ENCODE results near the gene DRD2.

DRD2 gene

GRCh38 chr11:113506461-113506860 is 31.3 kb upstream of the DRD2 start:
- no peaks in the 10 kb centered on the region for H3K9me3 ChIP-seq (ENCODE audit: control insufficient read depth, low read length)
- H3K4me1 ChIP-seq (ENCODE audit: control insufficient read depth, insufficient read depth, low read length, poor library complexity, severe bottlenecking), result no peaks in the 10 kb centered on the region
- no peak for DNase-seq
- no peak overlapping the region for H3K4me3 ChIP-seq (ENCODE audit: insufficient read depth, low read depth, low read length, poor library complexity, severe bottlenecking)
- H3K36me3 ChIP-seq (ENCODE audit: control insufficient read depth, insufficient read depth, low read length), result no peaks in the 10 kb centered on the region
- no peaks in the 10 kb centered on the region for H3K27me3 ChIP-seq (replicated peaks; ENCODE audit: control insufficient read depth, insufficient read depth, low read length, poor library complexity, severe bottlenecking)
- no peak overlapping the region for H3K27ac ChIP-seq (ENCODE audit: insufficient read depth, low read length, poor library complexity, severe bottlenecking)

DNA sequence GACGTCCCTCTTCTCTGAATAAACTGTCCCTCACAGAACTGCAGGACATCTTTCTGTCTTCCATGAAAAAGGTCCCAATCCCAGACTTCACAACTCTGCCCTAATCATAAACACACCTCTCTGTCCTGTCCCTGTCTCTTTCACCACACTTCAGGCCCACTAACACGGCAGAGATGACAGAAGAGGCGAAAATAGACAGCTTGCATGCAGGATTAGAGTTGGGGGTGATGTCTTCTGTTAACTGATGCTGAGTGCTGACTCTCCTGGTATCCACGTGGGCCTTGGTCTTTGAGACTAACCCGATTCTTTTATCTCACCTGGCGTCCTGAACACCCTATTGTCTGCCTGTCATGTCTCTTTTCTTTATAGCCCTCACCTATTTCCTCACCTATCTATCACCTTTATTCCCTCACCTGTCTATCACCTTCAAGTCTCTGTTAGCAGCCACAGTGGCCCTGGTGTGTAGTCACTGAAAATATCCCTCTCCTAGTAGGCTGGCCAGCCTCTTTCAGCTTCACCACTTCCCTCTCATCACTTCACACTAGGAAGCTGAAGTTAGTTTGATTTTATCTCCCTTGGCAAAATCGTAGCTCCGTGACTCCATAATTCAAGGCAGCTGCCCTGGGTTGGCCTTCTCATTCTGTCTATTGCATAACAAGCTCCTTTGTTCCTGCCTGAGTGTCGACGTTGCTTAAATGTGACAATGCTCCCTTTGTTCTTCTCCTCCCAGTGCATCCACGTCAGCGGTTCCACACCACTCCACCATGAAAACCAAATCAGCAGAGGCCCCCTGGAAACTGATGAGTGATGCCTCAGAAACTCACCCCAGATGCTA is 30.6 kb upstream of the DRD2 start:
- H3K27me3 ChIP-seq (replicated peaks; ENCODE audit: control insufficient read depth, insufficient read depth, low read length, poor library complexity, severe bottlenecking), result no peaks in the 10 kb centered on the region
- no peaks in the 10 kb centered on the region for H3K9me3 ChIP-seq (ENCODE audit: control insufficient read depth, low read length)
- no peak overlapping the region for H3K4me3 ChIP-seq (ENCODE audit: insufficient read depth, low read depth, low read length, poor library complexity, severe bottlenecking)
- H3K36me3 ChIP-seq (ENCODE audit: control insufficient read depth, insufficient read depth, low read length), result no peaks in the 10 kb centered on the region
- no peak for DNase-seq
- no peaks in the 10 kb centered on the region for H3K4me1 ChIP-seq (ENCODE audit: control insufficient read depth, insufficient read depth, low read length, poor library complexity, severe bottlenecking)
- no peak overlapping the region for H3K27ac ChIP-seq (ENCODE audit: insufficient read depth, low read length, poor library complexity, severe bottlenecking)

- Histone ChIP-seq H3K36me3 (ENCODE audit: control insufficient read depth, insufficient read depth, low read length) (no peaks in the 10 kb centered on the region), H3K4me1 (ENCODE audit: control insufficient read depth, insufficient read depth, low read length, poor library complexity, severe bottlenecking) (no peaks in the 10 kb centered on the region), H3K27me3 (replicated peaks; ENCODE audit: control insufficient read depth, insufficient read depth, low read length, poor library complexity, severe bottlenecking) (no peaks in the 10 kb centered on the region), H3K9me3 (ENCODE audit: control insufficient read depth, low read length) (no peaks in the 10 kb centered on the region), H3K4me3 (ENCODE audit: insufficient read depth, low read depth, low read length, poor library complexity, severe bottlenecking) (no peak overlapping the region), H3K27ac (ENCODE audit: insufficient read depth, low read length, poor library complexity, severe bottlenecking) (no peak overlapping the region)
- DNase-seq, result no peak
These were observed 29.8 kb upstream of the DRD2 start for GRCh38 chr11:113505046-113505445.

GRCh38 chr11:113504586-113504985 is 29.4 kb upstream of the DRD2 start:
- H3K4me3 ChIP-seq (ENCODE audit: insufficient read depth, low read depth, low read length, poor library complexity, severe bottlenecking), result no peak overlapping the region
- no peaks in the 10 kb centered on the region for H3K4me1 ChIP-seq (ENCODE audit: control insufficient read depth, insufficient read depth, low read length, poor library complexity, severe bottlenecking)
- H3K27me3 ChIP-seq (replicated peaks; ENCODE audit: control insufficient read depth, insufficient read depth, low read length, poor library complexity, severe bottlenecking), result no peaks in the 10 kb centered on the region
- H3K9me3 ChIP-seq (ENCODE audit: control insufficient read depth, low read length), result no peaks in the 10 kb centered on the region
- DNase-seq, result no peak
- H3K36me3 ChIP-seq (ENCODE audit: control insufficient read depth, insufficient read depth, low read length), result no peaks in the 10 kb centered on the region
- H3K27ac ChIP-seq (ENCODE audit: insufficient read depth, low read length, poor library complexity, severe bottlenecking), result no peak overlapping the region

GRCh38 chr11:113504071-113504470 is 28.9 kb upstream of the DRD2 start:
- Histone ChIP-seq H3K36me3 (ENCODE audit: control insufficient read depth, insufficient read depth, low read length) (no peaks in the 10 kb centered on the region), H3K9me3 (ENCODE audit: control insufficient read depth, low read length) (no peaks in the 10 kb centered on the region), H3K27ac (ENCODE audit: insufficient read depth, low read length, poor library complexity, severe bottlenecking) (no peak overlapping the region), H3K27me3 (replicated peaks; ENCODE audit: control insufficient read depth, insufficient read depth, low read length, poor library complexity, severe bottlenecking) (no peaks in the 10 kb centered on the region), H3K4me1 (ENCODE audit: control insufficient read depth, insufficient read depth, low read length, poor library complexity, severe bottlenecking) (no peaks in the 10 kb centered on the region), H3K4me3 (ENCODE audit: insufficient read depth, low read depth, low read length, poor library complexity, severe bottlenecking) (no peak overlapping the region)
- no peak for DNase-seq

GRCh38 chr11:113497066-113497910 is 22.1 kb upstream of the DRD2 start:
- Histone ChIP-seq H3K27me3 (replicated peaks; ENCODE audit: control insufficient read depth, insufficient read depth, low read length, poor library complexity, severe bottlenecking) (no peaks in the 10 kb centered on the region), H3K9me3 (ENCODE audit: control insufficient read depth, low read length) (no peaks in the 10 kb centered on the region), H3K36me3 (ENCODE audit: control insufficient read depth, insufficient read depth, low read length) (no peaks in the 10 kb centered on the region), H3K4me1 (ENCODE audit: control insufficient read depth, insufficient read depth, low read length, poor library complexity, severe bottlenecking) (no peaks in the 10 kb centered on the region), H3K4me3 (ENCODE audit: insufficient read depth, low read depth, low read length, poor library complexity, severe bottlenecking) (no peak overlapping the region), H3K27ac (ENCODE audit: insufficient read depth, low read length, poor library complexity, severe bottlenecking) (no peak overlapping the region)
- no peak for DNase-seq

DNA sequence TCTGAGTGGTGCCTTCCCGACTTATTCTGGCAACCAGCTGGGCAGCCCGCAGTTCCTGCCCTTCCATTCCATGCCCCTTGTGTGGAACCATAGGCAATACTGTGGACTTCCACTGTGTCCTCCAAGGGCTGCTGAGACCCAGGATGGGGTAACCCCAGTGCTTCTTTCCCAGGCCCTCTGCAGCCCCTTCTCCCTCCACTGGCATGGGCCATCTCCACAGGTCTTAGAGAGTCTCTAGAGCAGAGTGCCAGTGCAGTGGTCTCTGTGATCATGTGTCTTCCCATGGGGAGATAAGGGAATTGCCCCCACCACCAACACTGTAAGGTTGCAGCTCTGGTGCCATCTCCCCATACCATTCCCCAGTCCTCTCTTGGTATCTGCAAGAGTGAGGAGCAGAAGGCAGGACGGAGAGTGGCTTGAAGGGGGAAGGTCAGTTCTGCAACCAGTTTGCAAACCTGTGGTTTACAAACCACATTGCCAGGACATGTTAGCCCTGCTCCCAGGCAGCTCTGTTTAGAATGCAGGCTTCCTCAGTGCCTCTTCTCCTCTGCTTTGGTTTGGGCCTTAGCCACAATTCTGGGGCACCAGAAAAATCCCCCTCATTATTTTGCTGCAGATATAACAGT is 20.9 kb upstream of the DRD2 start:
- Histone ChIP-seq H3K4me1 (ENCODE audit: control insufficient read depth, insufficient read depth, low read length, poor library complexity, severe bottlenecking) (no peaks in the 10 kb centered on the region), H3K27ac (ENCODE audit: insufficient read depth, low read length, poor library complexity, severe bottlenecking) (no peak overlapping the region)

GRCh38 chr11:113494021-113494420 is 18.8 kb upstream of the DRD2 start:
- no peak for DNase-seq
- no peak overlapping the region for H3K27ac ChIP-seq (ENCODE audit: insufficient read depth, low read length, poor library complexity, severe bottlenecking)
- no peak overlapping the region for H3K4me3 ChIP-seq (ENCODE audit: insufficient read depth, low read depth, low read length, poor library complexity, severe bottlenecking)
- no peaks in the 10 kb centered on the region for H3K9me3 ChIP-seq (ENCODE audit: control insufficient read depth, low read length)
- no peaks in the 10 kb centered on the region for H3K27me3 ChIP-seq (replicated peaks; ENCODE audit: control insufficient read depth, insufficient read depth, low read length, poor library complexity, severe bottlenecking)
- no peaks in the 10 kb centered on the region for H3K4me1 ChIP-seq (ENCODE audit: control insufficient read depth, insufficient read depth, low read length, poor library complexity, severe bottlenecking)
- no peaks in the 10 kb centered on the region for H3K36me3 ChIP-seq (ENCODE audit: control insufficient read depth, insufficient read depth, low read length)

More for the DNA sequence above, 20.9 kb upstream of the DRD2 start:
- H3K9me3 ChIP-seq (ENCODE audit: control insufficient read depth, low read length), result no peaks in the 10 kb centered on the region
- no peaks in the 10 kb centered on the region for H3K27me3 ChIP-seq (replicated peaks; ENCODE audit: control insufficient read depth, insufficient read depth, low read length, poor library complexity, severe bottlenecking)
- H3K36me3 ChIP-seq (ENCODE audit: control insufficient read depth, insufficient read depth, low read length), result no peaks in the 10 kb centered on the region
- DNase-seq, result no peak
- H3K4me3 ChIP-seq (ENCODE audit: insufficient read depth, low read depth, low read length, poor library complexity, severe bottlenecking), result no peak overlapping the region

GRCh38 chr11:113493206-113493605 is 18.0 kb upstream of the DRD2 start:
- no peaks in the 10 kb centered on the region for H3K4me1 ChIP-seq (ENCODE audit: control insufficient read depth, insufficient read depth, low read length, poor library complexity, severe bottlenecking)
- H3K9me3 ChIP-seq (ENCODE audit: control insufficient read depth, low read length), result no peaks in the 10 kb centered on the region
- H3K4me3 ChIP-seq (ENCODE audit: insufficient read depth, low read depth, low read length, poor library complexity, severe bottlenecking), result no peak overlapping the region
- no peaks in the 10 kb centered on the region for H3K36me3 ChIP-seq (ENCODE audit: control insufficient read depth, insufficient read depth, low read length)
- no peaks in the 10 kb centered on the region for H3K27me3 ChIP-seq (replicated peaks; ENCODE audit: control insufficient read depth, insufficient read depth, low read length, poor library complexity, severe bottlenecking)
- DNase-seq, result no peak
- H3K27ac ChIP-seq (ENCODE audit: insufficient read depth, low read length, poor library complexity, severe bottlenecking), result no peak overlapping the region

GRCh38 chr11:113488931-113489351 is 13.7 kb upstream of the DRD2 start:
- no peaks in the 10 kb centered on the region for H3K27me3 ChIP-seq (replicated peaks; ENCODE audit: control insufficient read depth, insufficient read depth, low read length, poor library complexity, severe bottlenecking)
- no peaks in the 10 kb centered on the region for H3K36me3 ChIP-seq (ENCODE audit: control insufficient read depth, insufficient read depth, low read length)
- DNase-seq, result no peak
- H3K4me1 ChIP-seq (ENCODE audit: control insufficient read depth, insufficient read depth, low read length, poor library complexity, severe bottlenecking), result no peaks in the 10 kb centered on the region
- H3K27ac ChIP-seq (ENCODE audit: insufficient read depth, low read length, poor library complexity, severe bottlenecking), result no peak overlapping the region
- no peak overlapping the region for H3K4me3 ChIP-seq (ENCODE audit: insufficient read depth, low read depth, low read length, poor library complexity, severe bottlenecking)
- H3K9me3 ChIP-seq (ENCODE audit: control insufficient read depth, low read length), result no peaks in the 10 kb centered on the region
